Hematopoietic multipotent progenitor cell treated with erythropoietin and hydrocortisone succinate and interleukin-3 and kit ligand, for 6 days (in vitro differentiated cells): ENCODE results near the gene PTH2.
"Not testable (repeated sequence)": the region's sequence is repeated elsewhere in the genome, so short reads cannot be mapped to it uniquely, and the experiment has no call there.

Experiments
- DNase-seq: peaks from one replicate; pipeline ENCODE4 v3.0.0-alpha.2; 2015

PTH2 gene

DNA sequence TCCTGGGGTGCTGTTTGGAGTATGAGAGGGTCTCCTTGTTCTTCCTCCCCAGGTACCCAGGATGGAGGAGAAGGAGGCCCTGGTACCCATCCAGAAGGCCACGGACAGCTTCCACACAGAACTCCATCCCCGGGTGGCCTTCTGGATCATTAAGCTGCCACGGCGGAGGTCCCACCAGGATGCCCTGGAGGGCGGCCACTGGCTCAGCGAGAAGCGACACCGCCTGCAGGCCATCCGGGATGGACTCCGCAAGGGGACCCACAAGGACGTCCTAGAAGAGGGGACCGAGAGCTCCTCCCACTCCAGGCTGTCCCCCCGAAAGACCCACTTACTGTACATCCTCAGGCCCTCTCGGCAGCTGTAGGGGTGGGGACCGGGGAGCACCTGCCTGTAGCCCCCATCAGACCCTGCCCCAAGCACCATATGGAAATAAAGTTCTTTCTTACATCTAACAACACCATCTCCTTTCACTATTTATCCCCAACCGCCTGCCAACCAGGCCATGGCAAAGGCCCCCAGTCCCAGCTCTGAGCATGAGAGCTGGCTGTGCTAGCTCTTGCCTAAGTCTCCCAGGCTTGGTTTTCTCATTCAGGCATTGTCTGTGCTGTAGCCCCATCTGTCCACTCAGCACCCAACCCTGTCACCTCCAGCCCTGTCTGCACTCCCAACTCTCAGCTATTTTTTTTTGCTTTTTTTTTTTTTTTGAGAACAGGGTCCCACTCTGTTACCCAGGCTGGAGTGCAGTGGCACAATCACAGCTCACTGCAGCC is 48.4 kb downstream of the PTH2 start:
- DNase-seq, result no peak

DNA sequence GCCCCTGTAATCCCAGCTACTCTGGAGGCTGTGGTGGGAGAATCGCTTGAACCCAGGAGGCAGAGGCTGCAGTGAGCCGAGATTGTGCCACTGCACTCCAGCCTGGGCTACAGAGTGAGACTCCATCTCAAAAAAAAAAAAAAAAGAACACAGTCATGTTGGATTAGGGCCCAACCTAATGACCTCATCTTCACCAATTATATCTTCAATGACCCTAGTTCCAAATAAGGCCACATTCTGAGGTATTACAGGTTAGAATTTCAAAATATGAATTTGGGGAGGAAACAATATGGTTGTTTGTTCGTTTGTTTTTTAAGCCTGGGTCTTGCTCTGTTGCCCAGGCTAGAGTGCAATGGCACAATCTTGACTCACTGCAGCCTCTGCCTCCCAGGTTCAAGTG is 50.1 kb downstream of the PTH2 start:
- DNase-seq, result not testable (repeated sequence)
